UCSD-AML1 (cell line): ENCODE data around the gene TICRR.
"Not testable (repeated sequence)": the region's sequence is repeated elsewhere in the genome, so short reads cannot be mapped to it uniquely, and the experiment has no call there.

ENCODE experiments used
- DNase-seq: peaks from one replicate; lab custom pipeline; 2025; ENCODE audit not compliant: unreplicated experiment; lab: John Stamatoyannopoulos, UW

TICRR gene

DNA sequence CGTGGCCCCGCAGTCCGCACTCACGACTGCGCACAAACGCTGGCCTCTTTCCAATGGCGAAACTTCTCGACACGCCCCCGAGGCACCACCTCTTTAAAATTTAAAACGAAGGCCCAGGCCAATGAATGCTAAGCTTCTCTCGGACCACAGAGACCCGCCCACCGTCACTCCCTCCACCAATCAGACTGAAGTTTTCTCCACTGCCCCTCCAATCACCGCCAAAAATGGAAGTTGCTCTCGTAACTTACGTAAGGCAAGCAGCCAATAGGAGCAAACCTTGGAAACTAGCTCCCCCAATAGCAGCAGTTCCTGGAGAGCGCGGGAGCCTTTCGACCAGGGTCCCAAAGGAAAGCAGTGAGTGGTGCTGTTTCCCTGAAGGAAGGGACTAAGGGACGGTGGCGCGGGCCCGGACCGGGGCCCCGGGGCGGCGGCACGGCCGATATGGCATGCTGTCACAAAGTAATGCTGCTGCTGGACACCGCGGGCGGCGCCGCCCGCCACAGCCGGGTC lies at the start of gene TICRR:
TSS of gene TICRR (plus strand) at position 324 of the 510 bp plus-strand sequence. CDS start at position 442, 118 bp downstream.
- DNase-seq: peak; percentile 94

DNA sequence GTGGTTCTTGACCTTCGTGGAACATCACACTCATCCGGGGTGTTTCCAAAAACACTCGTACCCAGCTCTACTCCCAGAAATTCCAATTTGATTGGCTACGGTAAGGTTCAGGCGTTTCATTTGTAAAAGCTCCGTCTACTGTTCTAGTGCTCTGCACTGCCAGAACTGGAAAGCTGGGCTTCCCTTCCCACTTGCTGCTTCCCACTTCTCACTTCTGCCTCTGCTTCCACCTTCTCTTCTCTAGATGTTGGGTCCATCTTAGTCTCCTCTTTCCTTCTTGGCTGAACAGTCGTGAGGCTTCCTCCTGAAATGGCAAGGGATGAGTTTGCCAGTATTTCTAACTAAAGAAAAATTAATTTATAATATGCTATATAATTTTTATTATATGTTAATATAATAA lies 49.1 kb upstream of the TICRR start:
- DNase-seq: no peak

DNA sequence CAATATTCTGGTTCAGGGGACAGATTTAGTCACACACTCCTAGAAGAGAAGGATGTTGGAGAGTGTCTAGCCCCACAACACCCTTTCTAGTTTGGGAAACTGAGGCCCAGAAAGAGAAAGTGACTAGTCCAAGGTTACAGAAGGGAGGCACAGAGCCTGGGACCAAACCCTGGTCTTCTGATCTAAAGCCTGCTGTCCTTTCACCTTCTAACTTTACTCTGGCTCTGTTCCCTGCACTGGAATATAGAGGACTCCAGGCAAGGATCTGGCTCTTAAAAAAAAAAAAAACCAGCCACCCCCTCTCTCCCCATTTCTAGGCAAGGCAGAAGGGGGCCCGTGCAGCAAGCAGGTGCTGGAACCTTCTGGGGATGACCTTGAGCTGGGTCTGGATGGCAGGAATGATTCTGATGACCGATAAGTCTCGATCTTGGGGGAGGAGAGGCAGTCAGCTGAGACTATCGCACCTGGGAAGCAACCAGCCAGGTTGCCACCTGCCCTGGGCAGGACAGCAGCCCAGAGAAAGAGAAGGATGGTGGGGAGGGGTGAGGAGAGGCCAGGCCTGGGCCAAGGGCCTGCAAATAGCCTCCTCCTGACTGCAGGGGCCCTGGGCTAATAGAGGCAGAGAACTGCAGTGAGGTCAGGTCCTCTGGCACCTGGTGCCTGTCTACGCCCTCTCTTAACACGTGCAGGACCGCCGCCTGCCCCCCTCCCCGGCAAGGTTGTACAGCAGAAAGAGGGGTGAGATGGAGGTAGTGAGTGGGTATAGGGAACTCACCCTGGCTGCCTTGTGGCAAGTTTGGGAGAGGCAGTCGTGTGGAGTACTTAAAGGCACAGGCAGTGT lies 48.4 kb upstream of the TICRR start:
- DNase-seq: no peak

- no peak for DNase-seq
These were observed 46.4 kb upstream of the TICRR start for GRCh38 chr15:89528757-89529352.

GRCh38 chr15:89530976-89531375 lies 44.3 kb upstream of the TICRR start:
- DNase-seq: no peak

DNA sequence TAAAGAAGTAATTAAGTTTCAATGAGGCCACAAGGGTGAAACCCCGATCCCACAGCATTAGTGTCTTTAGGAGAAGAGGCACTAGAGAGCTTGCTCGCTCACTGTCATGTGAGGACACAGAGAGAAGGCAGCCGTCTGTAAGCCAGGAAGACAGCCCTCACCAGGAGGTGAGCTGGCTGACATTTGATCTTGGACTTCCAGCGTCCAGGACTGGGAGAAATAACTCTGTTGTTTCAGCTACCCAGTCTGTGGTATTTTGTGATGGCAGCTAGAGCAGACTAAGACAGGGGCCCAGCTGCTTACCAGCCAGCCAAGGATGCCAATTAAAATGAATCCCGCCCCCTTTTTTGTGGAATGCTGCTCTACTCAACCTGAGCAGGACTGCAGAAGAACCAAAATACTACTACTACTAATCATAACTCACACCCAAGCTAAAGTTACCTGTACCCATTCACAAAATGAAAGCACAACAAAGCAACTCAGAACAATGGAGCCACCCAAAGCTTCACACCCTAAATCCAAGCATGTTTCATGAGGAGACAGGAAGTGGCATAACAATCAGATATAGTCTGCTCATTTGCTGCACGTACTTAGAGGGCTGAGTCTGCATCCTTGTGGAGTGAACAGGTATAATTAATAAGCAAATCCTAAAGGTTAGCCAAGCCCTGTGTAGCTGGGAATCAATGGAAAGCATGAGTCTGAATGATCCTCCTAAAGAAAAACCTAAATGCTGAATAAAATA lies 43.3 kb upstream of the TICRR start:
- DNase-seq: no peak

DNA sequence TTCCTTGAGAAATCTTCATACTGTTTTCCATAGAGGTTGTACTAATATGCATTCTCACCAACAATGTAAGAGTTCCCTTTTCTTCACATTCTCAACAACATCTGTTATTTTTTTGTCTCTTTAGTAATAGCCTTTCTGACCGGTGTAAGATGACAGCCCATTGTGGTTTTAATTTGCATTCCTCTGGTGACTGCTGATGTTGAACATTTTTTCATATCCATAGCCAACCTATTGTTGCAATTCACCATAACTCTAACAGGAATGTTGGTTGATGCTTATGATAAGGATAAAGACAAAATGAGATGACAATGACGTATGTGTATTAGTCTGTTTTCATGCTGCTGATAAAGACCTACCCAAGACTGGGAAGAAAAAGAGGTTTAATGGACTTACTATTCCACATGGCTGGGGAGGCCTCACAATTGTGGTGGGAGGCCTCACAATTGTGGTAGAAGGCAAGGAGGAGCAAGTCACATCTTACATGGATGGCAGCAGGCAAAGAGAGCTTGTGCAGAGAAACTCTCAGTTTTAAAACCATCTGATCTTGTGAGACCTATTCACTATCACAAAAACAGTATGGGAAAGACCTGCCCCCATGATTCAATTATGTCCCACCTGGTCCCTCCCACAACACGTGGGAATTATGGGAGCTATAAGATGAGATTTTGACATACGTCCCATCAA lies 41.3 kb upstream of the TICRR start:
- DNase-seq: no peak

DNA sequence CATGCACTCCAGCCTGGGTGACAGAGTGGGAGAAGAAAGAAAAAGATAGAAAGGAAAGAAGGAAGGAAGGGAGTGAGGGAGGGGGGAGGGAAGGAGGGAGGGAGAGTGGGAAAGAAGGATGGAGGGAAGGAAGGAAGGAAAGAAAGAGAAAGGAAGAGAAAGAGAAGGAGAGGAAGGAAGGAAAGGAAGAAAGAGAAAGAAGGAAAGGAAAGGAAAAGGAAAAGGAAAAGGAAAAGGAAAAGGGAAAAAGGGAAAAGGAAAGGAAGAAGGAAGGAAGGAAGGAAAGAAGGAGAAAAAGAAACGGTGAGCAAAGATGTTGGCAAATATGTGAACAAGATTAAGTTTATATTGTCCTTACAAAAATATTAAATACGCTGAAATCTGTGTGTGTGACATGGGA lies 36.2 kb upstream of the TICRR start:
- DNase-seq: no peak

GRCh38 chr15:89542369-89542768 lies 32.9 kb upstream of the TICRR start:
- DNase-seq: no peak

DNA sequence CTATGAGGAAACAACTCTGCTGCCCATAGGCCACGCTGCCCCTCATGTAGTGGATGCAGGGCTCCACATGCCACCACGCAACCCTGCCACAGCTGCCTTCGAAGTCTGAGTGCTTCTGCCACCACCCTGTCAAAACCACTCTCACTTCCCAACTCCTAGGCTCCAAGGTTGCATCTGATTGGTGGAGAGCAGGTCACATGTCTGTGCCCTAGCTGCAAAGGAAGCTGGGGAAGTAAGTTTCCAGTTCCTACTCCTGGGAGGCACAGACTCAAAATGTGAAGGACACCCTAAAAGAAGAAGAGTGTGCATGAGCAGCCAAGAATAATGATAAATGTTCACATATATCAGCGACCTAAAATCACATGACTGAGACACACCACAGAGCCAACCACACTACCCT lies 31.9 kb upstream of the TICRR start:
- DNase-seq: no peak

GRCh38 chr15:89549138-89549537 lies 26.1 kb upstream of the TICRR start:
- not testable (repeated sequence) for DNase-seq

GRCh38 chr15:89550427-89550826 lies 24.8 kb upstream of the TICRR start:
- no peak for DNase-seq

DNA sequence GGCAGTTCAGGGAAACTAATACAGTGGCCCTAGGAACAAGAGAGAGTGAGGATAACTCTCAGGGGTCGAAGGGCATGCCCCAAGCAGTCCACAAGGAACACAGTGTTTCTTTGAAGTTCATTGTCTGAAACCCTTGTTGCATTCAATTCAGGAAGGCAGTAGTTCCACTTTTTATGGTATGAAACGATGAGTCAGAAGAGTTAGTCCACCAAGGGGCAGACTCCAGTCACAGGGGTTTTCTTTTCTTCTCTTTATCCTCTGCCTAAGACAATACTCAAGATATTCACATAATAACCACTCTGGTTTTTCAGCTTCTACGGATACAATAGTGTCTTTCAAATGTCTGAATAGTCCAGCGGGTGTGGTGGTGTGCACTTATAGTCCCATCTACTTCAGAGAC lies 23.7 kb upstream of the TICRR start:
- DNase-seq: no peak

- DNase-seq: no peak
These were observed 21.6 kb upstream of the TICRR start for GRCh38 chr15:89553632-89554031.

- no peak for DNase-seq
These were observed 21.0 kb upstream of the TICRR start for GRCh38 chr15:89554247-89554646.

GRCh38 chr15:89555768-89556167 lies 19.5 kb upstream of the TICRR start:
- no peak for DNase-seq

DNA sequence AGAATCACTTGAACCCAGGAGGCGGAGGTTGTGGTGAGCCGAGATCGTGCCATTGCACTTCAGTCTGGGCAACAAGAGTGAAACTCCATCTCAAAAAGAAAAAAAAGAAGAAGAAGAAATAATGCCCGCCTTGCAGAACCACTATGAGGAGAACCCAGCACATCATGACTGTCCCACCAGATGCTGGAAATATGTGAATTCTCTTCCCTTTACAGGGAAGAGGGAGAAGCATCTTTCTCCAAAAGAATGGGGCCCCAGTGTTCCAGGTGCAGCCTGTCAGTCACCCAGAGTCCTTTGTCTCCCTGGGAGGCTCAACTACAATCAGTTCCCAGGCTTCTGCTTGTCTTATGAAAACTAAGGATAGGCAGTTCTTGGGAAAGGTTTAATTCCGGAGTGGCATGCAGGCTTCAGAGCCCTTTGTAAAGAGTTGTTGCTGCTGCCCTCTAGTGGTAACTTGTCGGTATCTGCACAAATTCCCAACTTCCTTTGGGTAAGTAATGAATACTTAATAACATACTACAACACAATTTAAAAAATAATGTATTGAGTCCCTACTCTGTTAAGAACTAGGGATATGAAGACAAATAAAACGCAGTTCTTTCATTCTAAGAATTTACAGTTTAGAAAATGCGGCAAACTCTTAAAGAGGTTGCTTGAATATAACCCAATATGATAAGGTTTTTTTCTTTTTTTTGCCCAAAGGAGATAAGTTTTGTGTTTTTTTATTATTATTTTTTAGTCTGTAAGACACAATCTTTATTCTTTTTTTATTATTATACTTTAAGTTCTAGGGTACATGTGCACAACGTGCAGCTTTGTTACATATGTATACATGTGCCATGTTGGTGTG lies 18.6 kb upstream of the TICRR start:
- no peak for DNase-seq

GRCh38 chr15:89559769-89560264 lies 15.5 kb upstream of the TICRR start:
- DNase-seq: no peak

DNA sequence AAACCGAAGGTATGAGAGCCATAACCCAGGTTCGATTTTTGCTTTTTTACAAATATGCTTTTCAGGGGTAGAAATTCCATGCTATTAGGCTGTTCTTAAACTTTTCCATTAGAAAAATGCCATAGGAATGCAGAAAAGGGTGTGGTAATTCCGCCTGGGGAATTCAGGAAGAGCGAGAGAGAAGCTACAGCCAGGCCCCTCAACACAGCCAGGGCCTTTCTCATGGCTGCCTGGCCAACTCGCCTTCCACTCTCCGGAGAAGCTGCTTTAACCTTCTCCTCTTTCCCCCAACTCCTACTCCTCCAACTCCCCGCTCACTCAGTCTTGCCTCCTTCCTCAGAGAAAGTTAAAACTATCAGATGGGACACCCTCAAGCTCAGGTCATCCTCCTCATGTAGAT lies 9.1 kb upstream of the TICRR start:
- DNase-seq: no peak
